NCI-H2107 treated with DMSO at 0.1 percent for 48 hours (cell line): ENCODE results near the gene DEAF1.
A peak's percentile ranks its signal among the peaks of the same experiment; 100 is the strongest.
"Not testable (repeated sequence)": the region's sequence is repeated elsewhere in the genome, so short reads cannot be mapped to it uniquely, and the experiment has no call there.

ENCODE experiments used
- DNase-seq: peaks from one replicate; lab custom pipeline; 2025; ENCODE audit not compliant: unreplicated experiment; lab: John Stamatoyannopoulos, UW

Gene DEAF1

DNA sequence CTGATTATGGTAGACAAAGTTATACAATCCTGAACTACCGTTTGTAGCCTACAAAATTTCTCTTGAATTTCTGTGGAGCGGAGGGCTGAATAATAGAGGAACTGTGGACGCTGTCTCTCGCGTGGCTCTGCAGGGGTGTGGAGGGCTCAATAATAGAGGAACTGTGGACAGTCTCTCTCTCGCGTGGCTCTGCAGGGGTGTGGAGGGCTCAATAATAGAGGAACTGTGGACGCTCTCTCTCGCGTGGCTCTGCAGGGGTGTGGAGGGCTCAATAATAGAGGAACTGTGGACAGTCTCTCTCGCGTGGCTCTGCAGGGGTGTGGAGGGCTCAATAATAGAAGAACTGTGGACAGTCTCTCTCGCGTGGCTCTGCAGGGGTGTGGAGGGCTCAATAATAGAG, 41.9 kb downstream of the DEAF1 start:
- not testable (repeated sequence) for DNase-seq

DNA sequence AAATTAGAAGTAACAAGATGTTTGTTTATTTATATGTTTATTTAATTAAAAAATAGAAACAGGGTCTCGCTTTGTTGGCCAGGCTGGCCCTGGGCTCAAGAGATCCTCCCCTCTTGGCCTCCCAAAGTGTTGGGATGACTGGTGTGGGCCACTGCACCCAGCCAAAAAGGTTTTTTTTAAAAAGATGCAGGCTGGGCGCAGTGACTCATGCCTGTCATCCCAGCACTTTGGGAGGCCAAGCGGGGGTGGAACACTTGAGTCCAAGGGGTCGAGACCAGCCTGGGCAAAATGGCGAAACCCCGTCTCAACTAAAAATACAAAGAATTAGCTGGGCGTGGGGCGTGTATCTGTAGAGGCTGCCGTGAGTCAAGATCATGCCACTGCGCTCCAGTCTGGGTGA, 44.5 kb downstream of the DEAF1 start:
- DNase-seq, result no peak

DNA sequence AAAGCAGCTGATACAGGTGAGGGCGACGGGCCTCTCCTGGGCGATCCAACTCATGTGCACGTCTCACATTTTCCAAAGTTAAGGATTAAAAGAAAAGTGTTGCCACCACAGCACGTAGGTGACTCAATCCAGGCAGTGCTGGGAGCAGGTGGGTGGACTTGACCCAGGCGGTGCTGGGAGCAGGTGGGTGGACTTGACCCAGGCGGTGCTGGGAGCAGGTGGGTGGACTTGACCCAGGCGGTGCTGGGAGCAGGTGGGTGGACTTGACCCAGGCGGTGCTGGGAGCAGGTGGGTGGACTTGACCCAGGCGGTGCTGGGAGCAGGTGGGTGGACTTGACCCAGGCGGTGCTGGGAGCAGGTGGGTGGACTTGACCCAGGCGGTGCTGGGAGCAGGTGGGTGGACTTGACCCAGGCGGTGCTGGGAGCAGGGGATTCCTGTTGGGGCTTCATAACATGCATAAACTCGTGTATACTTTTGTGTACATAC, 47.3 kb downstream of the DEAF1 start:
- DNase-seq, result not testable (repeated sequence)

DNA sequence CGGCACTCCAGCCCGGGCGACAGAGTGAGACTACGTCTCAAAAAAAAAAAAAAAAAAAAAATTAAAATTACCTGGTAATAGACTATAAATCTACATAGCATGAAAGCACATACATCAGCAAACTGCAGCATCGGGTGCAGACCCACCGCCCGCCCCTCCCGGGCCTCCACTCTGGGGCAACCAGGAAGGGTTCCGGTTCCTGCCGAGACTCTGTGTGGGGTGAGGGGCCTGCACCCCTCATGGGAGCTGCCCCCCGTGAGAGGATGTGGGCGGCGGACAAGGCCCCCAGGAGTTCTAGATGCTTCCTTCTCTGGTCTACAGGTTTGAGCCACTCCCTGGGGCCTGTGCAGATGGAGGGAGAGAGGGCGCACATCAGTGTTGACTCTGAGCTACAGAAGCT, 48.8 kb downstream of the DEAF1 start:
- DNase-seq, result no peak

DNA sequence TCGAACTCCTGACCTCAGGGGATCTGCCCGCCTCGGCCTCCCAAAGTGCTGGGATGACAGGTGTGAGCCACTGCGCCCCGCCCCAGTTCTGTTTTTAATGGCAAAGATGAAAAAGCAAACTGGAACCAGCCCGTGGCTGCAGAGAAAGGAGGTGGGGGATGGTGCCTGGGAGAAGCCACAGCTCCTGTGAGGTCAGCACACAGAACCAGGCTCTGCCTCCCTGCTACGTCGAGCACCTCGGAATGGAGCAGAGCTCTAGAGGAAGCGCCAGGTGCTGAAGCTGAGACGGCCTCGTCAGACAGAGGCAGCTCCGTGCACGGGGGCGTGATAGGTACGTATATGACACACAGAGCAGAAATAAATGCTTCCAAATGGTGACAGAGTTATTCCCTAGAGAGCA, 49.5 kb downstream of the DEAF1 start:
- DNase-seq, result peak; percentile 78

DNA sequence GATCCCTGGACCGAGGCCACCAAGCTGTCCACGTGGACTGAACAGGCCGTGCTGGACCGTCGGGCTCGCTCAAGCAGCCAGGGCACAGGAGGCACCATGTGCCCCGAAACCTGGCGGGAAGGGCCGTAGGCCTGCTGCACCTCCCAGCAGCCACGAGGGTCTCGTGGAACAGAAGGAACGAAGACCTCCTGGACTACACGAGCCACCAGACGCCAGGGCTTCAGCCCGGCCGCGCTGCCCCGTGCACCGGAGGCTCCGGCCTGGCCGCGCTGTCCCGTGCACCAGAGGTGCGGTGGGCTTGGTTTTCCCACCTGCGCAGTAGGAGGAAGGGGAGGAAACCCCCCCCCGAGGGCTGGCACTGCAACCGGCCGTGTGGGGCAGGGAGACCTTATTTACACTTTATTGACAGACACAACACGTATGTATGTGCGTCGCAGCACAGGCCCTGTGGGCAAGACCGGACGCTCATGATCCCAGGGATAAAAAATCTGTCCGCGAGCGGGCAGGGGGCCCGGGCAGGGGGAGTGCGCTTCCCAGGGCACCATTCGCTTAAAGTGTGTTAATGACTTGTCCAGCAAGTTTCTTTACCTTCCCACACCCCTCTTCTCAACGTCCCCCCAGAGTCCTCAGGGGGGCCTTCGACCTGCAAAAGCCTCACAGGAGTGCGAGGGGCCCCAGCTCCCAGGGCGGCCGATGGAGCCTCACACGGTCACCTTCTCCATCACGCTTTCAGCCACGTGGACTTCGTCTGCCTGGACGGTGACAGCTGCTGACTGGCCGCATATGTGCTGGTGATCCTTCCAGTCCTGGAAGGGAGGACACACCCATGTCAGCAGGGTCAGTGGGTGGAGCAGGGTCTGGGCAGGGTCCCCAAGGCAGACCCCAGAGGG, 50.9 kb downstream of the DEAF1 start:
- no peak for DNase-seq

DNA sequence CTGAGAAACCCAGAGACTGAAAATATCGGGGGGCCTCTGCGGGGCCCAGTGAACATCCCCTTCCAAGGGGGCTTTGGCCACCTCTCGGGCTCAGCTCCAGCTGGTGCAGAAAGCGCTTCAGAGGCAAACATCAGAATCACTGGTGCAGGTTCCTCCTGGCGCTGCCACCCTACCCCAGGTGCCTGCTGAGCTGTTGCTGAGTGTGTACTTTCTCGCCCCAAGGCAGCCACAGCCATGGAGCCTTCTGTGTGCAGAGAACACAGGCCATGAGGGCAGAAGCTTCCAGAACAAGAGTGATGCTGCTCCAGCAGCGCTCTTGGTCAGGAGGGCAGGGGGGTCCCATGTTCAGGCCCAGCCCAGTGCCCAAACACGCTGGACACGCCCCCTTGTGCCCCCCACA, 51.7 kb downstream of the DEAF1 start:
- no peak for DNase-seq

DNA sequence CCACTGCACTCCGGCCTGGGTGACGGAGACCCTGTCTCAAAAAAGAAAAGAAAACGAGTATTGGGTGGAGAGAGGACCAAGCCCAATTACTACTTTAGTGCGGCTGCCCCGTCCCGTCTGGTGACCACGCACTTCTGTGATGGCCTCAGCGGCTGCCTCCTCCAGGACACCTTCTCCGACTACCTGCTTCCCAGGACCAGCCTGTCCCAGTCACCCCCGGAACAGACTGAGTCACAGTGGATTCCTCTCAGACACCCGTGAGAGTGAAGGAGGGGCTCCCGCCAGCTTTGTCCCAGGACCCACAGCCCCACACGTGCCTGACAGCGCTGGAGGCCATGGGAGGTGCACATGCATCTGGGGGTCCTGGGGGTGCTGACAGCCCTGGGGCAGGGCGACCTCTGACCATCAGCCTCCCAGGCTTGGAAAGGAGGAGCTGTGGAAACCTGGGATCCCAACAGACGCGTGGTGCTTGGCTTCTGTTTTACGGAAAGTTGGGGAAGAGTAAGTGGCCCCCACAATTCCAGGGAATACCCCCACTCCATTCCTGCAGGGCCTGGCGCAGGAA, 53.1 kb downstream of the DEAF1 start:
- DNase-seq, result no peak

DNA sequence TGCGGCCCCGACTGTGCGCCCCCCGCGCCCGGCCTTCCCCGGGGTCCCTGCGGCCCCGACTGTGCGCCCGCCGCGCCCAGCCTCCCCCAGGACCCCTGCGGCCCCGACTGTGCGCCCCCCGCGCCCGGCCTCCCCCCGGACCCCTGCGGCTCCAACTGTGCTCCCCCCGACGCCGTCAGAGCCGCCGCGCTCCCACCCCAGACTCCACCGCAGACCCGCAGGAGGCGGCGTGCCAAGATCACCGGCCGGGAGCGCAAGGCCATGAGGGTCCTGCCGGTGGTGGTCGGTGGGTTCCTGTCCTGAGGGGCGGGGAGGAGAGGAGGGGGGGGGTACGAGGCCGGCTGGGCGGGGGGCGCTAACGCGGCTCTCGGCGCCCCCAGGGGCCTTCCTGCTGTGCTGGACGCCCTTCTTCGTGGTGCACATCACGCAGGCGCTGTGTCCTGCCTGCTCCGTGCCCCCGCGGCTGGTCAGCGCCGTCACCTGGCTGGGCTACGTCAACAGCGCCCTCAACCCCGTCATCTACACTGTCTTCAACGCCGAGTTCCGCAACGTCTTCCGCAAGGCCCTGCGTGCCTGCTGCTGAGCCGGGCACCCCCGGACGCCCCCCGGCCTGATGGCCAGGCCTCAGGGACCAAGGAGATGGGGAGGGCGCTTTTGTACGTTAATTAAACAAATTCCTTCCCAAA, 54.9 kb downstream of the DEAF1 start:
- DNase-seq, result no peak

DNA sequence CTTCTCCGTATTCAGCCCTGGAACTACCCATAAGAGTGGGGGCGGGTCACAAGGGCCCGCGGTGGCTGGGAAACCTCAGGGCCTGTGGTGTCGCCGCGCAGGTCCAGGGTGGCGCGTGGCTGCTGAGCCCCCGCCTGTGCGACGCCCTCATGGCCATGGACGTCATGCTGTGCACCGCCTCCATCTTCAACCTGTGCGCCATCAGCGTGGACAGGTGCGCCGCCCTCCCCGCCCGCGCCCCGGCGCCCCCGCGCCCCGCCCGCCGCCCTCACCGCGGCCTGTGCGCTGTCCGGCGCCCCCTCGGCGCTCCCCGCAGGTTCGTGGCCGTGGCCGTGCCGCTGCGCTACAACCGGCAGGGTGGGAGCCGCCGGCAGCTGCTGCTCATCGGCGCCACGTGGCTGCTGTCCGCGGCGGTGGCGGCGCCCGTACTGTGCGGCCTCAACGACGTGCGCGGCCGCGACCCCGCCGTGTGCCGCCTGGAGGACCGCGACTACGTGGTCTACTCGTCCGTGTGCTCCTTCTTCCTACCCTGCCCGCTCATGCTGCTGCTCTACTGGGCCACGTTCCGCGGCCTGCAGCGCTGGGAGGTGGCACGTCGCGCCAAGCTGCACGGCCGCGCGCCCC, 55.6 kb downstream of the DEAF1 start:
- no peak for DNase-seq

DNA sequence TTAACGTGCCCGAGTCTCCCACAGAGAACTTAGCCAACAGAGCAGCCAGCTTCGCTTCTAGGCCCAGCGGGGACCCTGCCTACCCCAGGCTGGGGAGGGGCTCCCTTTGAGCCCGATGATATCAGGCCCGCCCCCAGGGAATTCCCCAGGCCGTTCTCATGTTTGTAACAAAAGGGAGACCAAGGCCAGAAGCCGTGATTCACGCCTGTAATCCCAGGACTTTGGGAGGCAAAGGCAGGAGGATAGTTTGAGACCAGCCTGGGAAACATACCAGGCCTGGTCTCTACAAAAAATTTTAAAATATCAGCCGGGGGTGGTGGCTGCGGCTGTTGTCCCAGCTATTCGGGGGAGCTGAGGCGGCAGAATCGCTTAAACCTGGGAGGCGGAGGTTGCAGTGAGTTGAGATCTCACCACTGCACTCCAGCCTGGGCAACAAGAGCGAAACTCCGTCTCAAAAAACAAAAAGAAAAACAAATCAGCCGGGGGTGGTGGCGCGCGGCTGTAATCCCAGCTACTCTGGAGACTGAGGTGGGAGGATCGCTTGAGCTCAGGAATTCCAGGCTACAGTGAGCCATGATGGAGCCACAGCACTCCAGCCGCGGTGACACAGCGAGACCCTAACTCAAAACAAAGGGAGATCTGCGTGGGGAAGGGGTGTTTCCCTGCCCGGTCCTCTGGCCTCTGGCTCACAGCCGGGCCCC, 56.2 kb downstream of the DEAF1 start:
- no peak for DNase-seq

DNA sequence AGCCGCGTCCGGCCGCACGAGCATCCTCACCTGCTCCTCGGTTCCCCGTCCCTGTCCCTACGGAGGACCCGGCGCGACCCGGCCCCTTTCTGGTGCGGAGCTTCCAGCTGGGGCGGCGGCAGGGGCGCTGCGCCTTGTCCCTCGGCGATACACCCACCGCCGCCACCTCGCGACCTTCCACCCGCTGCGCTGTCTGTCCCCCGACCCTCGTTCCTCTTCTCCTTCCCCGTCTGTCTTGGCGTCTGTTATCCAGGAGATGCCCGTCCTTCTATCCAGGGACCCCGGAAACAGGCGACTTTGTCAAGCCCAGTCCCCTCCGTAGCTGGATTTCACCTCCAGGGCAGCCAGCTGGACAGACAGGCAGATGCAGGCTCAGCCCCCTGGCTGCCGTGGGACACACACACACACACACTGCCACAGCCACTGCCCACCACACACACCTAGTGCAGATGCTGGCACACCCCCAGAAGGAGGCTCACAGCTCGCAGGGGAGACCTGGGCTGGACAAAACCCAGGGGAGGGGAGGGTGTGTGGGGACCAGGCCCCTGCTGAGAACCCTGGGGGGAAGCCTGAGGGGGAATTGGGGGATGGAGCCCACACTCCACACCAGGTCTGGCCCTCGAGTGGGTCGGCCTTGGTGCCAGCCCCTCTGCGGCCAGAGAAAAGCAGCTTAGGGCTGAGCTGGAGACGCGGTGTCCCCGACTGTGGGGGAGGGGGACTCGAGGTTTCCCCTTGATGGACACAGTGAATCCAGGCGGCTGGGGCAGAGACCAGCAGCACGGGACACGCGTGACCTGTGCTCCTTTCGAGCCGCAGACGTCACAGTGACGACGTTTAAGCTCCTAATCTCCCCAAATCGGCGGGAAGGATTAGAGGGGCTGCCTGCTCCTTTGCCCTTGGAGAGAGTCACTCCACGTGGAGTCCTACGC, 57.2 kb downstream of the DEAF1 start:
- DNase-seq, result no peak

DNA sequence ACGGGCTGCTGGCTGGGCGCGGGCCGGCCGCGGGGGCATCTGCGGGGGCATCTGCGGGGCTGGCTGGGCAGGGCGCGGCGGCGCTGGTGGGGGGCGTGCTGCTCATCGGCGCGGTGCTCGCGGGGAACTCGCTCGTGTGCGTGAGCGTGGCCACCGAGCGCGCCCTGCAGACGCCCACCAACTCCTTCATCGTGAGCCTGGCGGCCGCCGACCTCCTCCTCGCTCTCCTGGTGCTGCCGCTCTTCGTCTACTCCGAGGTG, 57.8 kb downstream of the DEAF1 start:
- no peak for DNase-seq

DNA sequence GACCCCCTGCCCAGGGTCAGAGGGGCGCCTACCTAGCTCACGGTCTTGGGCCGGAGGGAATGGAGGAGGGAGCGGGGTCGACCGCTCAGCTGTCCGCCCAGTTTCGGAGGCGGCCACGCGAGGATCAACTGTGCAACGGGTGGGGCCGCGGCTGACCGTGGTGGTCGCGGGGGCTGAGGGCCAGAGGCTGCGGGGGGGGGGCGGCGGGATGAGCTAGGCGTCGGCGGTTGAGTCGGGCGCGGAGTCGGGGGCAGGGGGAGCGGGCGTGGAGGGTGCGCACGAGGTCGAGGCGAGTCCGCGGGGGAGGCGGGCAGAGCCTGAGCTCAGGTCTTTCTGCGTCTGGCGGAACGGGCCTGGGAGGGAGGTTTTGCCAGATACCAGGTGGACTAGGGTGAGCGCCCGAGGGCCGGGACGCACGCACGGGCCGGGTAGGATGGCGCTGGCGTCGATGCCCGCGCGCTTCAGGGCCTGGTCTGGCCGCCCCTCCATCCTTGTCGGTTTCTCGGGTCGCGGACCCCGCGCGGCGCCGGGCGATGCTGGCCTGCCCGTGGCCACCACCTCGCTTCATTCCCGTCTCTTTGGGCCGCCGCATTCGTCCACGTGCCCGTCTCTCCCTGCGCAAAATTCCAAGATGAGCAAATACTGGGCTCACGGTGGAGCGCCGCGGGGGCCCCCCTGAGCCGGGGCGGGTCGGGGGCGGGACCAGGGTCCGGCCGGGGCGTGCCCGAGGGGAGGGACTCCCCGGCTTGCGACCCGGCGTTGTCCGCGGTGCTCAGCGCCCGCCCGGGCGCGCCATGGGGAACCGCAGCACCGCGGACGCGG, 58.3 kb downstream of the DEAF1 start, which contains the start of gene DRD4:
TSS of gene DRD4 (plus strand) at position 759 of the 822 bp plus-strand sequence. CDS start at position 795, 36 bp downstream.
- no peak for DNase-seq

DNA sequence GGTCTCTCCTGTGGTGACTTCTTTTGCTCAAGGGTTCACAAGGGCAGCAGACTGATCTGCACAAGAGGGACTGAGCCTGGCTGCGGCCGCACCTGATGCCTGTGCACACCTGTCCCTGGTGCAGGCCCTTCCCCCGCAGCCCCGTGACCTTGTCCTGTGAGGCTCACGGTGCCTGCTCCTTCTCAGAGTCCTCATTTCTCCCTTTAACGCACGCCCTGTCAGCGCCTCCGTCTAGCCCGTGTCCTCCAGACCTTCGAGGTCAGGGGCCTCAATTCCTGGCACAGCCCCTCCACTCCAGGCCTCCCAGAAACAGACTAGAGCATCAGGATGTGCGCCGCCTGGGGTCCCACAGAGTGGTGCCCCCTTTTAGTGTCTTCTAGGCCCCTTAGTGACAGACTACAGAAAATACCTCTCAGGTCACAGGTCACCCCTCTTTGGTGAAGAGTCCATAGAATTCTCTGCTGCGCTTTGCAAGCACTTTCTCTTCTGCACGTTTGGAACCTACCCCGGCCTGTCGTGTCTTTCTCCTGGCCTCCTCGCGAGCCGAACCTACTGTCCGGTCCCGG, 59.0 kb downstream of the DEAF1 start:
- no peak for DNase-seq

DNA sequence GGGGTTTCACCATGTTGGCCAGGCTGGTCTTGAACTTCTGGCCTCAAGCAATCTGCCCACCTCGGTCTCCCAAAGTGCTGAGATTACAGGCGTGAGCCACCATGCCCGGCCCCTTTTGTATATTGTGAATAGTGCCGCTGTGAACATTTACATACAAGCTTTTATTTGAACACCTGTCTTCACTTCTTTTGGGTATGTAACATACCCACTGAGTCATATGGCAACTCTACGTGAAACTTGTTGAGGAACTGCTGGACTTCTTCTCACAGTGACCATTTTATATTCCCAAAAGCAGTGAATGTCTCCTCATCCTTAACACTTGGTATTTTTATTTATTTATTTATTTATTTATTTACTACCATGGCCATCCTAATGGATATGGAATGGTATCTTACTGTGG, 64.2 kb downstream of the DEAF1 start:
- no peak for DNase-seq

DNA sequence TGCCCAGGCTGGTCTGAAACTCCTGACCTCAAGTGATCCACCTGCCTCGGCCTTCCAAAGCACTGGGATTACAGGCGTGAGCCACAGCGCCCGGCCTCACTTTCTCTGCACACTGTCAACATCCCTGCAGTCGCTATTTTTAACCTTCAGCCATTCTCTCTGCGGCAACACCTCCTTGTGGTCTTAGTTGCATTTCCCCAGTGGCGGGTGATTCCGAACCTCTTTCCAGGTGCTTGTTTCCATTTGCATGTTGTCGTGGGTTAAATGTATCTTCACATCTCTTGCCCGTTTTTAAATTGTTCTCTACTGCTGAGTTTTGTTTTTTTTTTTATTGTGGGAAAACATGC, 65.8 kb downstream of the DEAF1 start:
- peak; percentile 47 for DNase-seq

DNA sequence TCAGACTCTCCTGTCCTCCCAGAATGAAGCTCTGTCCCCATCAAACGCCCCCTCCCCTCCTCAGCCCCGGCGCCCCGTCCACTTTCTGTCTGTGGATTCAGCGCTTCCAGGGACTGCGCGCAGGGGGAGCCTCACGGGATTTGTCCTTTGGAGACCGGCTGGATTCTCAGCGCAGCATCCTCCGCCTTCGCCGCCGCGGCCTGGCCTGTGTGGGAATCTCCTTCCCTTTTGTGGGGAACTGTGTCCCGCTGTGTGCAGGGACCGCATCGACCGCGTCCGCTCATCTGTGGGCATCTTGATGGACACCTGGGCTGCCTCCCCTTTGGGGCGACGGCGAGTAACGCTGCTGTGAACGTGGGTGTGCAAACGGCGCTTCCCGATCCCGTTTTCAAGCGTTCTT, 67.0 kb downstream of the DEAF1 start:
- no peak for DNase-seq

DNA sequence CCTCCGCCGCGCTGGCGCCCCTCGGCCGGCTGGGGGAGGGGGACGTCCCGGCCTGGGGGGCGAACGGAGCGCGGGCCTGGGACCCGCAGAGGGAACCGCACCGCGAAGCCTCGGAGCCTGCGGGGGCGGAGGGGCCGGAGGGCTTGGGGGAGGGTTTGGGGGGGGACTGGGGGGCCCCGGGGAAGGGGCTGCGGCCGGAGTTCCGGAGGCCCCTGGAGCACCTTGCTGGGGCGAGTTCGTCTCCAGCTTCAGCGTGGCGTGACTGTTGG, 67.8 kb downstream of the DEAF1 start:
- no peak for DNase-seq
